Measurements from ENCODE around the gene CCDC15. TPM values are rescaled to one million over a fixed set of nuclear protein-coding genes. Genes with fewer than 3 reads are reported as not detected.

The CCDC15 gene
- total RNA-seq (2022; extraction: Qiagen RNA extraction), result 0.50 to 0.62 TPM (median 0.54 TPM) in 5 replicates

GRCh38 chr11:124953753-124954589, at the start of gene CCDC15:
Gene CCDC15 (plus strand): TSS chr11:124954202. CDS start chr11:124954733, 531 bp downstream.

GRCh38 chr11:124918950-124919349, 35.1 kb upstream of the CCDC15 start, which contains the start of gene HEPN1:
Gene HEPN1 (plus strand): TSS chr11:124919250.

GRCh38 chr11:124935548-124936514, 18.2 kb upstream of the CCDC15 start, which contains the start of gene HEPACAM:
Gene HEPACAM (minus strand): TSS chr11:124936047. CDS start chr11:124936006, 41 bp downstream.

GRCh38 chr11:125062931-125063428, 109.0 kb downstream of the CCDC15 start, which contains the start of gene SLC37A2:
Gene SLC37A2 (plus strand): TSS chr11:125063305. CDS start chr11:125063368, 63 bp downstream.

Other genes with a start within 250 kb of the CCDC15 start
- 6.3 to 11.9 TPM (median 11.1 TPM) in 5 replicates for gene NRGN, start 214.3 kb upstream of the CCDC15 start, total RNA-seq (2022; extraction: Qiagen RNA extraction)
- 0.07 TPM in 1 of 5 replicates, not detected in the others for gene VSIG2, start 201.9 kb upstream of the CCDC15 start, total RNA-seq (2022; extraction: Qiagen RNA extraction)
- 9.1 to 13.4 TPM (median 12.1 TPM) in 5 replicates for gene ESAM, start 191.9 kb upstream of the CCDC15 start, total RNA-seq (2022; extraction: Qiagen RNA extraction)
- 5.0 to 6.1 TPM (median 5.3 TPM) in 5 replicates for gene MSANTD2, start 153.8 kb upstream of the CCDC15 start, total RNA-seq (2022; extraction: Qiagen RNA extraction)
- gene ROBO3, start 88.8 kb upstream of the CCDC15 start, total RNA-seq (2022; extraction: Qiagen RNA extraction), result 1.4 to 3.1 TPM (median 3.0 TPM) in 5 replicates
- 0.05 TPM in 1 of 5 replicates, not detected in the others for gene ROBO4, start 56.3 kb upstream of the CCDC15 start, total RNA-seq (2022; extraction: Qiagen RNA extraction)
- not detected in 5 replicates for gene HEPN1, start 35.0 kb upstream of the CCDC15 start, total RNA-seq (2022; extraction: Qiagen RNA extraction)
- gene HEPACAM, start 18.2 kb upstream of the CCDC15 start, total RNA-seq (2022; extraction: Qiagen RNA extraction), result not detected in 5 replicates
- gene SLC37A2, start 109.1 kb downstream of the CCDC15 start, total RNA-seq (2022; extraction: Qiagen RNA extraction), result 0.12 to 0.17 TPM (median 0.13 TPM) in 4 of 5 replicates, not detected in the other
- 21.8 to 25.2 TPM (median 22.9 TPM) in 5 replicates for gene TMEM218, start 157.4 kb downstream of the CCDC15 start, total RNA-seq (2022; extraction: Qiagen RNA extraction)
- 0.02 TPM in 1 of 5 replicates, not detected in the others for gene PKNOX2, start 210.5 kb downstream of the CCDC15 start, total RNA-seq (2022; extraction: Qiagen RNA extraction)

Data from A549 treated with CORT108297 at 1 μM for 4 hours (cell line).